Gastroesophageal sphincter (tissue), 4 donors: ENCODE data around the gene PRM1. TPM values are rescaled to one million over a fixed set of nuclear protein-coding genes. Genes with fewer than 3 reads are reported as not detected.

Experiments
- ATAC-seq: fragments of 150-250 bp; one replicate; pipeline ENCODE4 v1.9.1; 2016; ENCODE audit warnings: mild to moderate bottlenecking, moderate library complexity
- H3K27ac ChIP-seq, 4 donors: fragments of 200-600 bp; sonication (generic) in 3 of 4; 1 replicate in 3 of 4; 2 replicates in 1 of 4; pipeline ENCODE4 v1.5.1; 2016 to 2019
- H3K27me3 ChIP-seq: fragments of 200-600 bp; sonication (generic); one replicate; pipeline ENCODE4 v1.5.1; 2019
- H3K36me3 ChIP-seq, 2 donors: fragments of 200-600 bp; sonication (generic); one replicate each; pipeline ENCODE4 v1.5.1; 2019; ENCODE audit warnings: control low read depth in 1 of 2
- H3K4me1 ChIP-seq, 3 donors: fragments of 200-600 bp; sonication (generic); 1 replicate in 2 of 3; 2 replicates in 1 of 3; pipeline ENCODE4 v1.5.1; 2016 to 2019; ENCODE audit warnings: control low read depth in 2 of 3
- H3K4me3 ChIP-seq, 2 donors: fragments of 200-600 bp; sonication (generic); one replicate each; pipeline ENCODE4 v1.5.1; 2019; ENCODE audit warnings: mild to moderate bottlenecking in 1 of 2, moderate library complexity in 1 of 2
- H3K9me3 ChIP-seq, 3 donors: fragments of 200-600 bp; sonication (generic); one replicate each; pipeline ENCODE4 v1.5.1; 2017 to 2019; ENCODE audit warnings: control low read depth in 2 of 3
- EP300 ChIP-seq: sonication (generic); formaldehyde crosslinking; IDR thresholded peaks from one replicate; pipeline ENCODE4 v1.6.1; 2017; ENCODE audit warnings: antibody characterized with exemption, mild to moderate bottlenecking
- POLR2A ChIP-seq, 2 donors: fragments of 450-650 bp; IDR thresholded peaks; one replicate each; pipeline ENCODE4 v1.6.1; 2017; ENCODE audit warnings: antibody characterized with exemption in 2 of 2, mild to moderate bottlenecking in 2 of 2, moderate library complexity in 1 of 2
- POLR2AphosphoS5 ChIP-seq: sonication (generic); formaldehyde crosslinking; IDR thresholded peaks from one replicate; pipeline ENCODE4 v1.6.1; 2017; ENCODE audit warnings: antibody characterized with exemption
- WGBS, 2 donors: methylation state at CpG; one replicate each; pipeline ENCODE4 v1.1.5; 2018; ENCODE audit warnings: low coverage in 1 of 2; 5-methylcytosine and 5-hydroxymethylcytosine counted together
- total RNA-seq, 4 donors: library from RNA; depleted of rRNA; stranded (reverse); fragments of >200 nt; gene quantifications; one replicate each; pipeline ENCODE4 v1.1.0, GENCODE V29; 2016
- TF ChIP-seq, protein P1 (sequence below), 4 experiments: fragments of 200-600 bp in 2 of 4; fragments of 450-650 bp in 2 of 4; sonication (generic) in 1 of 4; IDR thresholded peaks; one replicate each; pipeline ENCODE4 v1.5.1; 2017 to 2019; ENCODE audit warnings: antibody characterized with exemption in 4 of 4, mild to moderate bottlenecking in 2 of 4, moderate library complexity in 2 of 4

Gene PRM1
- total RNA-seq, 4 donors from 2014 or later = not detected

DNA sequence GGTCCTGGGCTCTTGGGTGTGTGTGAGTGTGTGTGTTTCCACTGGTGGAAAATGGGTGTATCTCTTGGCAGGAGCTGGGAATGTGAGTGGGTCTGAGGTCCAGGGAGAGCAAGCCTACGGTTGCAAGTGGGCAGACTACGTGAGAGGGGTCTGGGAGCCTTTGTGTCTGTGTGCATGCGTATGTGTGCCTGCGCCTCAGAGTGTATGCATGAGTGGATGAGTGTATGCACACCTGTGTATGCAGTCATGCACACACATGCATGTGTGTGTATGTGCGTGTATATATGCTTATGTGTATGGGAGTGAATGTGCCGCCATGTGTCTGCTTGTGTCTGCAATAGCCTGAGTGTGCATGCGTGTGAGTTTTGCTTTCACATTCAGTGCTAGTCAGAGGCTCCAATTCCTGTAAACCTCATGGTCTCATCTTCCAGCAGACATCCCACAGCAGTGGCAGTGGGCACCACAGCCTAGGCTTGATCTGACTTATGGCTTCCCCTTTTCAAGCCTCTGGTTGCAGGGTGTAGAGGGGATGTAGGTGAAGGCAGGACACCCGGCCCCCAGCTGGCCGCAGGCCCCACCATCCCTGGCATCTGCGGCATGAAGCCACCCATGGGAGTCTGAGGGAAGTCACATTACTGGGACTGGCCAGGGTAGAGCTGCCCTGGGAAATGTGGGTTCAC lies 44.4 kb upstream of the PRM1 start:
- no peak overlapping the region for H3K4me3 ChIP-seq
- no peak overlapping the region for H3K27ac ChIP-seq
- no peak for ATAC-seq
- H3K27me3 ChIP-seq = no peaks in the 10 kb centered on the region
- H3K4me1 ChIP-seq = peaks cover 0 to 20% (median 8%) of the 10 kb centered on the region in 3 donors
- 85 to 89% methylated on average over 4 to 6 of the region's 10 CpGs for WGBS, 2 donors
- TF ChIP-seq, protein P1, sequence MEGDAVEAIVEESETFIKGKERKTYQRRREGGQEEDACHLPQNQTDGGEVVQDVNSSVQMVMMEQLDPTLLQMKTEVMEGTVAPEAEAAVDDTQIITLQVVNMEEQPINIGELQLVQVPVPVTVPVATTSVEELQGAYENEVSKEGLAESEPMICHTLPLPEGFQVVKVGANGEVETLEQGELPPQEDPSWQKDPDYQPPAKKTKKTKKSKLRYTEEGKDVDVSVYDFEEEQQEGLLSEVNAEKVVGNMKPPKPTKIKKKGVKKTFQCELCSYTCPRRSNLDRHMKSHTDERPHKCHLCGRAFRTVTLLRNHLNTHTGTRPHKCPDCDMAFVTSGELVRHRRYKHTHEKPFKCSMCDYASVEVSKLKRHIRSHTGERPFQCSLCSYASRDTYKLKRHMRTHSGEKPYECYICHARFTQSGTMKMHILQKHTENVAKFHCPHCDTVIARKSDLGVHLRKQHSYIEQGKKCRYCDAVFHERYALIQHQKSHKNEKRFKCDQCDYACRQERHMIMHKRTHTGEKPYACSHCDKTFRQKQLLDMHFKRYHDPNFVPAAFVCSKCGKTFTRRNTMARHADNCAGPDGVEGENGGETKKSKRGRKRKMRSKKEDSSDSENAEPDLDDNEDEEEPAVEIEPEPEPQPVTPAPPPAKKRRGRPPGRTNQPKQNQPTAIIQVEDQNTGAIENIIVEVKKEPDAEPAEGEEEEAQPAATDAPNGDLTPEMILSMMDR (IDR thresholded peaks at IDR 0.05) = no peak
- no peak for TF ChIP-seq POLR2AphosphoS5
- TF ChIP-seq EP300 = no peak
- no peak for TF ChIP-seq POLR2A (IDR thresholded peaks at IDR 0.05)
- no peaks in the 10 kb centered on the region for H3K36me3 ChIP-seq
- no peaks in the 10 kb centered on the region for H3K9me3 ChIP-seq

DNA sequence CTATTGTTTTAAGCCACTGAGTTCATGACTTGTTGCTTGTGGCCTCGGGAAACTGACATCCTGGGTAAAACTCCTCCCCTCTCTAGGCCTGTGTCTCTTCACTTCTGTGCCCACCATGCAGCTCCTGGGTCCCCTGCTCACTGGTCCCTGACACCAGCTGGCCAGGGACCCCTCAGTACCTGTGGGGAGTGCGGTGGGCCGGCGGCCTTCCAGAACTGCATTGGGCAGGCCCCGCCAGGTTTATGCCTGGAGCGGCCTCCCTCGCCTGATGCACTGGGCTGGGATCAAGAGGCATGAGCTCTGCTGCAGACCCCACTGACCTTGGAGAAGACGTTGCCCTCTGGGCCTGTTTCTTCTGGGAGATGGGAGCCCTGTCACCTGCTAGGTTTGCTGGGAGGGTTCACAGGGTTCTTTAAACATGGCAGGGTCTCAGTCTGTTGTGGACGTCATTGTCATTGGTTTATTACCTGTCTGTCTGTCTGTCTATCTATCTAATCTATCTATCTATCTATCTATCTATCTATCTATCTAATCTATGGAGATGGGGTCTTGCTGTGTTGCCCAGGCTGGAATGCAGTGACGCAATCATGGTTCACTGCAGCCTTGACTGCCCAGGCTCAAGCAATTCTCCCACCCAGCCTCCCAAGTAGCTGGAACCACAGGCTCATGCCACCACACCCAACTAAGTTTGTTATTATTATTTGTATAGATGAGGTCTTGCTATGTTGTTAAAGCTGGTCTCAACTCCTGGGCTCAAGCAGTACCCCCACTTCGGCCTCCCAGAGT lies 42.6 kb upstream of the PRM1 start:
- Histone ChIP-seq H3K4me3 (no peak overlapping the region), H3K9me3 (no peaks in the 10 kb centered on the region), H3K4me1 (peaks cover 0 to 11% (median 3%) of the 10 kb centered on the region in 3 donors), H3K27me3 (no peaks in the 10 kb centered on the region), H3K27ac (no peak overlapping the region), H3K36me3 (no peaks in the 10 kb centered on the region)
- ATAC-seq = no peak
- TF ChIP-seq, protein P1 (IDR thresholded peaks at IDR 0.05) = no peak
- no peak for TF ChIP-seq POLR2AphosphoS5
- WGBS, 2 donors = 88 to 100% methylated on average over 1 to 6 of the region's 11 CpGs

DNA sequence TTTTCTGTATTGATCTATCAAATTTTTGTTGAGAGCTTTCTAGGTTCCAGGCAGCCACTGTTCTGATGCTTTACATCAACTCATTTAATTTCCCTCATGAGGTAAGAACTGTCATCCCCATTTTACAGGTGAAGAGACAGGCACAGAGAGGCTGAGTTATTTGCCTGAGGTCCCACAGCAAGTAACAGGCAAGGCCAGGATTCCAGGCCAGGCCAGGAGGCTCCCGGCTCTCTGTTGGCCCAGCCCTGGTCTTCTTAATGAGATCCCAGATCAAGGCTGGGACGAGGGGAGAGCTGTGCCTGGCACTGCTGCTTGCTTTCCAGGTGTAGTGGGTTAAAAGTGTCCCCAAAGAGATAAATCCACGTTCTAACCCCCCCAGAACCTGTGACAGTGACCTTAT lies 41.7 kb upstream of the PRM1 start:
- Histone ChIP-seq H3K9me3 (no peaks in the 10 kb centered on the region), H3K4me1 (peaks cover 0 to 2% (median 0%) of the 10 kb centered on the region in 3 donors), H3K4me3 (no peak overlapping the region), H3K36me3 (no peaks in the 10 kb centered on the region), H3K27me3 (no peaks in the 10 kb centered on the region), H3K27ac (no peak overlapping the region)
- no peak for ATAC-seq
- TF ChIP-seq POLR2AphosphoS5 = no peak
- TF ChIP-seq EP300 = no peak
- TF ChIP-seq POLR2A (IDR thresholded peaks at IDR 0.05) = no peak
- TF ChIP-seq, protein P1 (IDR thresholded peaks at IDR 0.05) = no peak
- WGBS, 2 donors = 86 to 94% methylated on average over 1 to 2 of the region's 3 CpGs

DNA sequence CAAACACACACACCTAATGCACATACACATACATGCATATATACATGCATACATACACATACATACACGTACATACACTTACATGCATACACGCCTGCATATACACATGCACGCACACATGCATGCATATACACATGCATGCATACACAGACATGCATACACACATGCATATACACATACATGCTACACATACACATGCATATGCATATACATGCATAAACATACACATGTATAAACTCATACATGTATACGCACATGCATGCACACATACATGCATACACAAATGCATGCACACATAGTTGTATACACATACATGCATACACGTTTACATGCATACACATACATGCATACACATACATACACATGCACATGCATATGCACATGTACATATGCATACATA lies 40.5 kb upstream of the PRM1 start:
- no peaks in the 10 kb centered on the region for H3K27me3 ChIP-seq
- H3K9me3 ChIP-seq = no peaks in the 10 kb centered on the region
- H3K36me3 ChIP-seq = no peaks in the 10 kb centered on the region
- TF ChIP-seq, protein P1 (IDR thresholded peaks at IDR 0.05) = no peak
- no peak for TF ChIP-seq EP300
- TF ChIP-seq POLR2AphosphoS5 = no peak
- TF ChIP-seq POLR2A (IDR thresholded peaks at IDR 0.05) = no peak
- H3K4me3 ChIP-seq = no peak overlapping the region
- no peak overlapping the region for H3K27ac ChIP-seq
- WGBS, 2 donors = 57 to 65% methylated on average over 5 of the region's 5 CpGs
- ATAC-seq = no peak
- H3K4me1 ChIP-seq = no peaks in the 10 kb centered on the region

DNA sequence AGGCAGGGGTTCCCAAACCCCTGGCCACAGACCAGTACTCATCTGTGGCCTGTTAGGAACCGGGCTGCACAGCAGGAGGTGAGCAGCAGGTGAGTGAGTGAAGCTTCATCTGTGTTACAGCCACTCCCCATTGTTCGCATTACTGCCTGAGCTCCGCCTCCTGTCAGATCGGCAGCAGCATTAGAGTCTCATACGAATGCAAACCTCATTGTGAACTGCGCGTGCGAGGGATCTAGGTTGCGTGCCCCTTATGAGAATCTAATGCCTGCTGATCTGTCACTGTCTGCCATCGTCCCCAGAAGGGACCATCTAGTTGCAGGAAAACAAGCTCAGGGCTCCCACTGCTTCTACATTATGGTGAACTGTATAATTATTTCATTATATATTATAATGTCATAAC lies 39.0 kb upstream of the PRM1 start:
- no peak for TF ChIP-seq POLR2A (IDR thresholded peaks at IDR 0.05)
- TF ChIP-seq, protein P1 (IDR thresholded peaks at IDR 0.05) = no peak
- no peak for TF ChIP-seq EP300
- TF ChIP-seq POLR2AphosphoS5 = no peak
- Histone ChIP-seq H3K4me1 (no peaks in the 10 kb centered on the region), H3K27me3 (no peaks in the 10 kb centered on the region), H3K4me3 (no peak overlapping the region), H3K27ac (no peak overlapping the region), H3K36me3 (no peaks in the 10 kb centered on the region), H3K9me3 (no peaks in the 10 kb centered on the region)
- 78 to 88% methylated on average over 8 of the region's 10 CpGs for WGBS, 2 donors
- no peak for ATAC-seq
